ENCODE data around the gene GEMIN4. TPM values are rescaled to one million over a fixed set of nuclear protein-coding genes. Genes with fewer than 3 reads are reported as not detected.

Gene GEMIN4
- total and polyA plus RNA-seq, 2 of the 8 experiments (the other 6 are each of a cell fraction or from before 2014, with no cell fraction given) = 32.1 to 51.9 TPM

GRCh38 chr17:800446-801242 lies 48.6 kb upstream of the GEMIN4 start:
- POLR2A ChIA-PET (ENCODE audit: partially characterized antibody) = interaction anchor here (1.5 to 2.4 kb wide), 2 partner anchors 12 to 180 kb away, joined by 5 to 8 read pairs; partner anchors contain the start of gene NXN
- no peak overlapping the region; the same call in 1 of the 2 replicates for H2BK5ac ChIP-seq (ENCODE audit: low read depth, low read length)
- H3K23ac ChIP-seq (ENCODE audit: insufficient read length) = no peak overlapping the region
- no peak overlapping the region for H3K18ac ChIP-seq (ENCODE audit: extremely low read depth, low read length)
- CTCF ChIA-PET (ENCODE audit: partially characterized antibody) = interaction anchor here (0.6 to 17.5 kb wide), 9 partner anchors 10 to 226 kb away, joined by 3 to 258 read pairs (median 4); partner anchors contain the start of genes NXN and TIMM22
- 91% methylated on average over 31 of the region's 39 CpGs; no CpG with 5 or more reads in 1 of the 2 experiments for WGBS, 2 experiments (ENCODE audit: extremely low coverage in 1 of 2, insufficient coverage in 1 of 2, insufficient read length in 1 of 2, insufficient replicate concordance in 2 of 2, low coverage in 1 of 2, low lambda C conversion rate in 2 of 2, missing lambda C conversion rate in 1 of 2)
- no peak overlapping the region for H3K4me2 ChIP-seq (ENCODE audit: insufficient read depth in 1 of 2, low read depth in 2 of 2, low read length in 2 of 2)
- H3K79me2 ChIP-seq (ENCODE audit: control insufficient read depth in 1 of 2, insufficient read depth in 2 of 2, low read length in 2 of 2) = no peaks in the 10 kb centered on the region
- no peak overlapping the region for H3K27ac ChIP-seq (ENCODE audit: low read depth, low read length)
- H4K8ac ChIP-seq (ENCODE audit: extremely low read depth, insufficient read depth, low read length) = peak overlapping the region; percentile 14; the same call in 1 of the 2 replicates
- H2BK20ac ChIP-seq (ENCODE audit: low read length) = no peak overlapping the region
- H2BK120ac ChIP-seq (replicated peaks; ENCODE audit: low read depth, low read length) = no peak overlapping the region
- H3K4me3 ChIP-seq (ENCODE audit: extremely low read depth in 1 of 4, insufficient read depth in 2 of 4, low read depth in 3 of 4, low read length in 4 of 4) = no peak overlapping the region
- DNase-seq (ENCODE audit: low read depth in 1 of 2, low spot score in 2 of 2) (no peak), FAIRE-seq (no peak)
- no peak overlapping the region for H3K56ac ChIP-seq (replicated peaks; ENCODE audit: insufficient read length, low read depth, low read length)
- no peak overlapping the region for H3K9ac ChIP-seq (replicated peaks in 1 of 4; ENCODE audit: extremely low read depth in 1 of 4, low read depth in 3 of 4, low read length in 3 of 4)
- TF ChIP-seq POLR2AphosphoS5 (IDR thresholded peaks at IDR 0.05; ENCODE audit: low read depth, low read length) = no peak
- no peak for TF ChIP-seq ATF3 (IDR thresholded peaks at IDR 0.05; ENCODE audit: insufficient read depth, low read depth, low read length)
- no peak for TF ChIP-seq MAFK (IDR thresholded peaks at IDR 0.05; ENCODE audit: low read depth, low read length)
- no peak for TF ChIP-seq YY1 (IDR thresholded peaks at IDR 0.05; ENCODE audit: low read depth, low read length)
- no peak for TF ChIP-seq MAX (IDR thresholded peaks at IDR 0.05)
- TF ChIP-seq BCL11A (IDR thresholded peaks at IDR 0.05; ENCODE audit: low read depth in 2 of 2, low read length in 2 of 2) = no peak
- TF ChIP-seq CEBPB (IDR thresholded peaks at IDR 0.05; ENCODE audit: low read depth, low read length) = no peak
- TF ChIP-seq TEAD4 (IDR thresholded peaks at IDR 0.05; ENCODE audit: low read depth, low read length) = no peak
- no peak for TF ChIP-seq GTF2F1 (IDR thresholded peaks at IDR 0.05; ENCODE audit: borderline replicate concordance, low read depth, low read length)
- no peak overlapping the region for H4K91ac ChIP-seq (replicated peaks; ENCODE audit: insufficient read length, low read length)
- H4K20me1 ChIP-seq (replicated peaks in 1 of 2; ENCODE audit: control insufficient read depth in 1 of 2, insufficient read depth in 2 of 2, low read length in 2 of 2) = peaks cover 1 to 3% of the 10 kb centered on the region in 2 experiments
- H3K4me1 ChIP-seq (replicated peaks in 1 of 4; ENCODE audit: control insufficient read depth in 3 of 4, insufficient read depth in 4 of 4, low read length in 3 of 4) = peaks cover 0 to 5% (median 4%) of the 10 kb centered on the region in 4 experiments; a peak in 3 of 7 replicates
- H2AK5ac ChIP-seq (ENCODE audit: low read depth, low read length) = no peak overlapping the region
- no peak overlapping the region for H2BK12ac ChIP-seq (ENCODE audit: low read depth, low read length)
- H3K23me2 ChIP-seq (ENCODE audit: low read depth, low read length) = no peaks in the 10 kb centered on the region
- peaks cover 0 to 6% (median 0%) of the 10 kb centered on the region in 4 experiments; a peak in 2 of 8 replicates for H3K36me3 ChIP-seq (ENCODE audit: control insufficient read depth in 2 of 4, insufficient read depth in 4 of 4, low read length in 3 of 4)
- no peak overlapping the region for H2AFZ ChIP-seq (ENCODE audit: low read length)
- H3K14ac ChIP-seq (ENCODE audit: insufficient read length) = no peak overlapping the region
- H3K4ac ChIP-seq (replicated peaks; ENCODE audit: insufficient read length, low read depth, low read length) = no peak overlapping the region
- H4K5ac ChIP-seq (ENCODE audit: insufficient read length, low read depth, low read length) = no peak overlapping the region
- no peaks in the 10 kb centered on the region for H3K27me3 ChIP-seq (replicated peaks in 1 of 4; ENCODE audit: control insufficient read depth in 3 of 4, extremely low read depth in 1 of 4, insufficient read depth in 3 of 4, low read length in 3 of 4)
- H2BK15ac ChIP-seq (ENCODE audit: low read length) = no peak overlapping the region
- H3K9me3 ChIP-seq (ENCODE audit: insufficient read depth in 2 of 2, low read depth in 1 of 2, low read length in 1 of 2) = no peaks in the 10 kb centered on the region
- no peaks in the 10 kb centered on the region; the same call in 1 of the 2 replicates for H3K79me1 ChIP-seq (ENCODE audit: low read depth, low read length)
